ENCODE results near the gene FHDC1. TPM values are rescaled to one million over a fixed set of nuclear protein-coding genes. Genes with fewer than 3 reads are reported as not detected.

Gene FHDC1
- total RNA-seq, 1 experiment from 2014 or later = 0.21 TPM

GRCh38 chr4:152996672-152997071 is 60.5 kb downstream of the FHDC1 start:
- DNase-seq (ENCODE audit: low read depth, low spot score) (no peak), ATAC-seq (no peak)
- TF ChIP-seq REST (IDR thresholded peaks at IDR 0.05; ENCODE audit: insufficient read depth in 1 of 2, low read depth in 2 of 2, low read length in 1 of 2) (no peak), POLR2AphosphoS5 (IDR thresholded peaks at IDR 0.05; ENCODE audit: low read depth, low read length) (no peak), SIN3A (IDR thresholded peaks at IDR 0.05; ENCODE audit: borderline replicate concordance, insufficient read depth, low read depth, low read length) (no peak)
- no peak overlapping the region for H3K27ac ChIP-seq (ENCODE audit: low read length)
- BruUV-seq (replicated peaks) = no TSS peak
- no peaks in the 10 kb centered on the region for H3K4me1 ChIP-seq (ENCODE audit: control insufficient read depth, insufficient read depth, low read length)
- H3K4me3 ChIP-seq (ENCODE audit: low read depth in 2 of 2, low read length in 2 of 2) = no peak overlapping the region
- ChIA-PET CTCF (no interaction called here), POLR2A (no interaction called here)
- no peaks in the 10 kb centered on the region for H3K36me3 ChIP-seq (ENCODE audit: control insufficient read depth, insufficient read depth, low read length)
- intact Hi-C loops (cut with micrococcal nuclease; ENCODE audit: unreplicated experiment) = no loop called here
- in situ Hi-C loops (cut with HindIII; ENCODE audit: low pct_unique_long_range_greater_than_20kb, low sequenced_read_pairs) = no loop called here
- H3K27me3 ChIP-seq (ENCODE audit: control insufficient read depth, insufficient read depth, low read length) = no peaks in the 10 kb centered on the region
- H3K9me3 ChIP-seq (ENCODE audit: control insufficient read depth, insufficient read depth, low read depth, low read length) = no peaks in the 10 kb centered on the region

GRCh38 chr4:152997288-152997687 is 61.2 kb downstream of the FHDC1 start:
- Histone ChIP-seq H3K27ac (ENCODE audit: low read length) (no peak overlapping the region), H3K4me3 (ENCODE audit: low read depth in 2 of 2, low read length in 2 of 2) (no peak overlapping the region), H3K27me3 (ENCODE audit: control insufficient read depth, insufficient read depth, low read length) (no peaks in the 10 kb centered on the region), H3K36me3 (ENCODE audit: control insufficient read depth, insufficient read depth, low read length) (no peaks in the 10 kb centered on the region), H3K9me3 (ENCODE audit: control insufficient read depth, insufficient read depth, low read depth, low read length) (no peaks in the 10 kb centered on the region), H3K4me1 (ENCODE audit: control insufficient read depth, insufficient read depth, low read length) (no peaks in the 10 kb centered on the region)
- in situ Hi-C loops (cut with HindIII; ENCODE audit: low pct_unique_long_range_greater_than_20kb, low sequenced_read_pairs) = no loop called here
- ChIA-PET CTCF (no interaction called here), POLR2A (no interaction called here)
- TF ChIP-seq TCF7L2 (IDR thresholded peaks at IDR 0.05; ENCODE audit: low read depth, low read length) = no peak
- TF ChIP-seq REST (IDR thresholded peaks at IDR 0.05; ENCODE audit: insufficient read depth in 1 of 2, low read depth in 2 of 2, low read length in 1 of 2) = no peak
- TF ChIP-seq CTCF (IDR thresholded peaks at IDR 0.05) = no peak
- no peak for TF ChIP-seq POLR2AphosphoS5 (IDR thresholded peaks at IDR 0.05; ENCODE audit: low read depth, low read length)
- no peak for TF ChIP-seq SIN3A (IDR thresholded peaks at IDR 0.05; ENCODE audit: borderline replicate concordance, insufficient read depth, low read depth, low read length)
- DNase-seq (ENCODE audit: low read depth, low spot score) (no peak), ATAC-seq (no peak)
- intact Hi-C loops (cut with micrococcal nuclease; ENCODE audit: unreplicated experiment) = no loop called here
- BruUV-seq (replicated peaks) = no TSS peak
